H1 (cell line): ENCODE data around the gene TNC. TPM values are rescaled to one million over a fixed set of nuclear protein-coding genes. Genes with fewer than 3 reads are reported as not detected.
A peak's percentile ranks its signal among the peaks of the same experiment; 100 is the strongest.

Experiments
- CTCF ChIA-PET: fragments of 300-600 bp; sonication (Branson Sonifier 250); formaldehyde crosslinking; loops from one replicate; lab custom pipeline; 2021; ENCODE audit not compliant: partially characterized antibody; lab: Charles Lee
- POLR2A ChIA-PET: fragments of 300-600 bp; sonication (Branson Sonifier 250); formaldehyde crosslinking; loops from one replicate; lab custom pipeline; 2021; ENCODE audit warnings: inconsistent platforms; ENCODE audit not compliant: partially characterized antibody; lab: Charles Lee
- DNase-seq, 2 experiments: peaks; one replicate each; pipeline versions ENCODE4 v3.0.0 to v3.0.0-alpha.2; 2010 to 2022; ENCODE audit warnings: low spot score in 2 of 2, low read depth in 1 of 2, mixed read lengths in 1 of 2
- FAIRE-seq: peaks from 2 replicates; lab custom pipeline; 2011; peaks lifted over from hg19 to GRCh38; lab: Jason Lieb, UNC
- H2AFZ ChIP-seq: 2 replicates; pipeline ENCODE4 v1.8.1; 2012; ENCODE audit warnings: low read length, inconsistent platforms
- H2AK5ac ChIP-seq: 2 replicates; pipeline ENCODE4 v1.6.1; 2013; ENCODE audit warnings: low read depth, low read length
- H2BK120ac ChIP-seq: replicated peaks from 2 replicates; pipeline ENCODE3; 2013; ENCODE audit warnings: low read depth, low read length, inconsistent platforms
- H2BK12ac ChIP-seq: 2 replicates; pipeline ENCODE4 v1.6.1; 2013; ENCODE audit warnings: low read depth, low read length
- H2BK15ac ChIP-seq: 2 replicates; pipeline ENCODE4 v1.6.1; 2013; ENCODE audit warnings: low read length
- H2BK20ac ChIP-seq: 2 replicates; pipeline ENCODE4 v1.6.1; 2013; ENCODE audit warnings: low read length
- H2BK5ac ChIP-seq: 2 replicates; pipeline ENCODE4 v1.6.1; 2013; ENCODE audit warnings: low read depth, low read length
- H3K14ac ChIP-seq: 2 replicates; pipeline ENCODE4 v1.6.1; 2013; ENCODE audit warnings: inconsistent platforms; ENCODE audit not compliant: insufficient read length
- H3K18ac ChIP-seq: 2 replicates; pipeline ENCODE4 v1.6.1; 2013; ENCODE audit warnings: low read length; ENCODE audit errors: extremely low read depth
- H3K23ac ChIP-seq: 2 replicates; pipeline ENCODE4 v1.6.1; 2013; ENCODE audit warnings: inconsistent platforms; ENCODE audit not compliant: insufficient read length
- H3K23me2 ChIP-seq: 2 replicates; pipeline ENCODE4 v1.6.1; 2013; ENCODE audit warnings: low read depth, low read length
- H3K27ac ChIP-seq: 2 replicates; pipeline ENCODE4 v1.6.1; 2011; ENCODE audit warnings: low read depth, low read length, inconsistent platforms
- H3K27me3 ChIP-seq, 4 experiments: replicated peaks in 1 of 4; 1 replicate in 1 of 4; 2 replicates in 3 of 4; pipeline versions ENCODE4 v1.6.1 to v1.8.1; 2011 to 2013; ENCODE audit warnings: low read length in 3 of 4, mild to moderate bottlenecking in 3 of 4, inconsistent platforms in 2 of 4, mixed read lengths in 2 of 4, moderate library complexity in 1 of 4; ENCODE audit not compliant: control insufficient read depth in 3 of 4, insufficient read depth in 3 of 4; ENCODE audit errors: extremely low read depth in 1 of 4
- H3K36me3 ChIP-seq, 4 experiments: 2 replicates each; pipeline versions ENCODE4 v1.6.1 to v1.8.1; 2011 to 2013; ENCODE audit warnings: mild to moderate bottlenecking in 4 of 4, low read length in 3 of 4, moderate library complexity in 2 of 4, control low read depth in 1 of 4, inconsistent platforms in 1 of 4; ENCODE audit not compliant: insufficient read depth in 4 of 4, control insufficient read depth in 2 of 4
- H3K4ac ChIP-seq: replicated peaks from 2 replicates; pipeline ENCODE3; 2013; ENCODE audit warnings: low read length, low read depth, mixed read lengths, inconsistent platforms; ENCODE audit not compliant: insufficient read length
- H3K4me1 ChIP-seq, 4 experiments: replicated peaks in 1 of 4; 1 replicate in 1 of 4; 2 replicates in 3 of 4; pipeline versions ENCODE4 v1.6.1 to v1.8.1; 2011 to 2013; ENCODE audit warnings: low read length in 3 of 4, inconsistent platforms in 2 of 4, mixed read lengths in 1 of 4; ENCODE audit not compliant: insufficient read depth in 4 of 4, control insufficient read depth in 3 of 4
- H3K4me2 ChIP-seq, 2 experiments: 2 replicates each; pipeline versions ENCODE4 v1.6.1 to v1.8.1; 2011 to 2013; ENCODE audit warnings: low read depth in 2 of 2, low read length in 2 of 2, control low read depth in 1 of 2, inconsistent platforms in 1 of 2, mild to moderate bottlenecking in 1 of 2; ENCODE audit not compliant: insufficient read depth in 1 of 2
- H3K4me3 ChIP-seq, 4 experiments: fragments of 200-600, 300-600 bp in 1 of 4; sonication (generic), shearing (Covaris generic), sonication (Bioruptor Twin) in 1 of 4; 2 replicates each; pipeline versions ENCODE4 v1.5.1 to v1.8.1; 2011 to 2016; ENCODE audit warnings: low read length in 4 of 4, low read depth in 3 of 4, control low read depth in 2 of 4, inconsistent platforms in 2 of 4, mild to moderate bottlenecking in 2 of 4, mixed read lengths in 1 of 4, moderate library complexity in 1 of 4; ENCODE audit not compliant: insufficient read depth in 2 of 4; ENCODE audit errors: extremely low read depth in 1 of 4
- H3K56ac ChIP-seq: replicated peaks from 2 replicates; pipeline ENCODE3; 2013; ENCODE audit warnings: low read depth, mild to moderate bottlenecking, mixed read lengths, low read length, inconsistent platforms; ENCODE audit not compliant: insufficient read length
- H3K79me1 ChIP-seq: 2 replicates; pipeline ENCODE4 v1.6.1; 2013; ENCODE audit warnings: low read depth, low read length, control low read depth
- H3K79me2 ChIP-seq, 2 experiments: 2 replicates each; pipeline versions ENCODE4 v1.6.1 to v1.8.1; 2012 to 2013; ENCODE audit warnings: low read length in 2 of 2, mild to moderate bottlenecking in 2 of 2, inconsistent platforms in 1 of 2; ENCODE audit not compliant: insufficient read depth in 2 of 2, control insufficient read depth in 1 of 2
- H3K9ac ChIP-seq, 4 experiments: replicated peaks in 1 of 4; 1 replicate in 1 of 4; 2 replicates in 3 of 4; pipeline versions ENCODE4 v1.6.1 to v1.8.1; 2011 to 2013; ENCODE audit warnings: low read depth in 3 of 4, low read length in 3 of 4, control low read depth in 2 of 4, mild to moderate bottlenecking in 2 of 4, moderate library complexity in 2 of 4, inconsistent platforms in 1 of 4; ENCODE audit errors: extremely low read depth in 1 of 4
- H3K9me3 ChIP-seq, 2 experiments: 2 replicates each; pipeline versions ENCODE4 v1.6.1 to v1.8.1; 2012 to 2013; ENCODE audit warnings: mild to moderate bottlenecking in 2 of 2, moderate library complexity in 2 of 2, control low read depth in 1 of 2, inconsistent platforms in 1 of 2, low read depth in 1 of 2, low read length in 1 of 2, mixed read lengths in 1 of 2; ENCODE audit not compliant: insufficient read depth in 2 of 2
- H4K20me1 ChIP-seq, 2 experiments: replicated peaks in 1 of 2; 2 replicates each; pipeline versions ENCODE3 to v1.8.1; 2011 to 2013; ENCODE audit warnings: inconsistent platforms in 2 of 2, low read length in 2 of 2, mild to moderate bottlenecking in 1 of 2; ENCODE audit not compliant: insufficient read depth in 2 of 2, control insufficient read depth in 1 of 2
- H4K5ac ChIP-seq: 2 replicates; pipeline ENCODE4 v1.6.1; 2013; ENCODE audit warnings: low read length, low read depth, mixed read lengths, inconsistent platforms; ENCODE audit not compliant: insufficient read length
- H4K8ac ChIP-seq: 2 replicates; pipeline ENCODE4 v1.8.0; 2013; ENCODE audit warnings: mild to moderate bottlenecking, moderate library complexity, low read length, inconsistent platforms; ENCODE audit not compliant: insufficient read depth; ENCODE audit errors: extremely low read depth
- H4K91ac ChIP-seq: replicated peaks from 2 replicates; pipeline ENCODE3; 2013; ENCODE audit warnings: low read length, mixed read lengths, inconsistent platforms; ENCODE audit not compliant: insufficient read length
- BCL11A ChIP-seq, 2 experiments: IDR thresholded peaks; one replicate each; pipeline ENCODE4 v1.6.1; 2011; ENCODE audit warnings: low read depth in 2 of 2, low read length in 2 of 2, mild to moderate bottlenecking in 2 of 2
- CBX8 ChIP-seq: fragments of 300-800, 300-1000 bp; sonication (generic); IDR thresholded peaks from 2 replicates; pipeline ENCODE4 v1.7.1; 2016; ENCODE audit warnings: low read depth, low read length, borderline replicate concordance
- EGR1 ChIP-seq: IDR thresholded peaks from 2 replicates; pipeline ENCODE4 v1.6.1; 2011; ENCODE audit warnings: low read depth, low read length, borderline replicate concordance
- GABPA ChIP-seq: IDR thresholded peaks from 2 replicates; pipeline ENCODE4 v1.6.1; 2011; ENCODE audit warnings: mild to moderate bottlenecking, low read length, moderate library complexity, borderline replicate concordance; ENCODE audit not compliant: insufficient read depth
- GTF2F1 ChIP-seq: IDR thresholded peaks from 2 replicates; pipeline ENCODE4 v1.6.1; 2012; ENCODE audit warnings: low read depth, low read length, improper control_type of control experiment, borderline replicate concordance
- HDAC2 ChIP-seq, 2 experiments: fragments of 300-600 bp in 1 of 2; sonication (generic) in 1 of 2; IDR thresholded peaks; 2 replicates each; pipeline ENCODE4 v1.6.1; 2011 to 2012; ENCODE audit warnings: low read depth in 2 of 2, low read length in 2 of 2, mild to moderate bottlenecking in 2 of 2, moderate library complexity in 2 of 2, borderline replicate concordance in 1 of 2, inconsistent platforms in 1 of 2
- HDAC6 ChIP-seq: IDR thresholded peaks from one replicate; pipeline ENCODE4 v1.7.1; 2012; ENCODE audit warnings: low read depth, mild to moderate bottlenecking, inconsistent platforms, low read length, moderate library complexity
- POU5F1 ChIP-seq: IDR thresholded peaks from 2 replicates; pipeline ENCODE4 v1.6.1; 2011; ENCODE audit warnings: low read depth, mild to moderate bottlenecking, low read length, moderate library complexity
- RAD21 ChIP-seq, 2 experiments: IDR thresholded peaks in 1 of 2; conservative IDR thresholded peaks in 1 of 2; 2 replicates each; pipeline ENCODE4 v1.6.1; 2011; ENCODE audit warnings: low read depth in 2 of 2, low read length in 2 of 2, improper control_type of control experiment in 1 of 2, inconsistent platforms in 1 of 2, mild to moderate bottlenecking in 1 of 2, moderate library complexity in 1 of 2
- RFX5 ChIP-seq: IDR thresholded peaks from 2 replicates; pipeline ENCODE4 v1.6.1; 2011; ENCODE audit warnings: low read depth, low read length, improper control_type of control experiment, borderline replicate concordance
- RXRA ChIP-seq: IDR thresholded peaks from 2 replicates; pipeline ENCODE4 v1.6.1; 2011; ENCODE audit warnings: low read depth, mild to moderate bottlenecking, low read length, moderate library complexity; ENCODE audit not compliant: insufficient read depth
- SP4 ChIP-seq: IDR thresholded peaks from 2 replicates; pipeline ENCODE4 v1.6.1; 2012; ENCODE audit warnings: low read length, inconsistent platforms
- TAF1 ChIP-seq: IDR thresholded peaks from 2 replicates; pipeline ENCODE4 v1.6.1; 2011; ENCODE audit warnings: mild to moderate bottlenecking, low read depth, low read length
- ZNF274 ChIP-seq: IDR thresholded peaks from 2 replicates; pipeline ENCODE4 v1.7.0; 2012; ENCODE audit warnings: low read length, borderline replicate concordance; ENCODE audit errors: extremely low read depth
- WGBS, 2 experiments: shearing (Covaris generic) in 1 of 2; methylation state at CpG; one replicate each; pipeline versions ENCODE4 v1.1.6 to v1.1.7; 2013 to 2015; ENCODE audit warnings: low lambda C conversion rate in 2 of 2, mixed read lengths in 2 of 2, inconsistent platforms in 1 of 2, low coverage in 1 of 2, missing lambda C conversion rate in 1 of 2; ENCODE audit not compliant: insufficient replicate concordance in 2 of 2, insufficient coverage in 1 of 2, insufficient read length in 1 of 2; ENCODE audit errors: extremely low coverage in 1 of 2, missing lambda C conversion rate in 1 of 2; 5-methylcytosine and 5-hydroxymethylcytosine counted together
- polyA plus RNA-seq, 7 experiments: library from polyadenylated mRNA; depleted of rRNA in 3 of 7; stranded (reverse) in 5 of 7; unstranded in 2 of 7; fragments of >200 nt in 5 of 7; fragments of 200-250 nt in 2 of 7; gene quantifications; 1 replicate in 5 of 7; 2 replicates in 1 of 7; 4 replicates in 1 of 7; pipeline versions ENCODE4 v1.2.1 to v1.2.3, GENCODE V29; 2011 to 2013; ENCODE audit warnings: missing spikeins in 2 of 7, mixed read lengths in 2 of 7
- total RNA-seq: library from RNA; stranded (reverse); fragmentation: NEBNext Ultra II Directional; extraction: Animal tissue kit (Norgen Biotek cat#: 25700); gene quantifications from 2 replicates; pipeline ENCODE4 v1.2.1, GENCODE V29; 2021

The TNC gene
- total and polyA plus RNA-seq, 2 of the 8 experiments (the other 6 are each of a cell fraction or from before 2014, with no cell fraction given) = 6.2 to 11.4 TPM

GRCh38 chr9:115167175-115167574 lies 49.2 kb upstream of the TNC start:
- 93% methylated on average over 3 of the region's 3 CpGs; no CpG with 5 or more reads in 1 of the 2 experiments for WGBS, 2 experiments
- Histone ChIP-seq H3K4ac (no peak overlapping the region), H3K9ac (no peak overlapping the region), H3K23me2 (no peaks in the 10 kb centered on the region; the same call in 1 of the 2 replicates), H4K20me1 (no peaks in the 10 kb centered on the region), H3K9me3 (no peaks in the 10 kb centered on the region), H3K4me1 (peaks cover 0 to 11% (median 9%) of the 10 kb centered on the region in 4 experiments; a peak in 3 of 7 replicates), H3K4me3 (no peak overlapping the region), H3K27me3 (no peaks in the 10 kb centered on the region), H2AFZ (no peak overlapping the region), H3K79me2 (no peaks in the 10 kb centered on the region), H3K36me3 (no peaks in the 10 kb centered on the region), H2AK5ac (no peak overlapping the region), H2BK120ac (no peak overlapping the region), H3K23ac (no peak overlapping the region), H3K56ac (no peak overlapping the region), H3K27ac (no peak overlapping the region), H4K8ac (no peak overlapping the region), H3K18ac (0 out of 2 replicates have a peak overlapping the region, but pooled peaks have one; percentile 52), H2BK5ac (no peak overlapping the region), H4K91ac (no peak overlapping the region), H3K14ac (no peak overlapping the region), H2BK15ac (no peak overlapping the region), H2BK20ac (peak overlapping the region; percentile 19; the same call in 1 of the 2 replicates), H2BK12ac (no peak overlapping the region), H3K4me2 (no peak overlapping the region), H3K79me1 (no peaks in the 10 kb centered on the region), H4K5ac (no peak overlapping the region)
- CTCF ChIA-PET = no interaction called here
- POLR2A ChIA-PET = no interaction called here
- FAIRE-seq (no peak), DNase-seq (no peak)
- TF ChIP-seq RAD21 (IDR thresholded peaks at IDR 0.05 in 1 of 2, conservative IDR thresholded peaks at IDR 0.05 in 1 of 2; ENCODE audit: low read depth in 2 of 2, low read length in 2 of 2) (no peak), SP4 (no peak), POU5F1 (no peak), BCL11A (IDR thresholded peaks at IDR 0.05; ENCODE audit: low read depth in 2 of 2, low read length in 2 of 2) (no peak), ZNF274 (no peak), EGR1 (no peak), GTF2F1 (no peak), GABPA (no peak), RXRA (no peak), HDAC6 (no peak), CBX8 (no peak), TAF1 (no peak), HDAC2 (IDR thresholded peaks at IDR 0.05; ENCODE audit: borderline replicate concordance in 1 of 2, low read depth in 2 of 2, low read length in 2 of 2) (no peak), RFX5 (no peak)
